Esophagus muscularis mucosa (tissue), 4 donors: Measurements from ENCODE around the gene CACYBP.

Experiments used
- CTCF ChIP-seq, 3 experiments: fragments of 200-600 bp in 2 of 3; fragments of 450-650 bp in 1 of 3; sonication (generic) in 2 of 3; IDR thresholded peaks; one replicate each; pipeline ENCODE4 v1.5.1; 2017 to 2019; ENCODE audit warnings: antibody characterized with exemption in 3 of 3, mild to moderate bottlenecking in 2 of 3, moderate library complexity in 1 of 3
- EP300 ChIP-seq: sonication (generic); formaldehyde crosslinking; IDR thresholded peaks from one replicate; pipeline ENCODE4 v1.6.1; 2017; ENCODE audit warnings: antibody characterized with exemption
- POLR2AphosphoS5 ChIP-seq, 2 donors: sonication (generic); formaldehyde crosslinking; IDR thresholded peaks; one replicate each; pipeline ENCODE4 v1.6.1; 2017; ENCODE audit warnings: antibody characterized with exemption in 2 of 2

DNA sequence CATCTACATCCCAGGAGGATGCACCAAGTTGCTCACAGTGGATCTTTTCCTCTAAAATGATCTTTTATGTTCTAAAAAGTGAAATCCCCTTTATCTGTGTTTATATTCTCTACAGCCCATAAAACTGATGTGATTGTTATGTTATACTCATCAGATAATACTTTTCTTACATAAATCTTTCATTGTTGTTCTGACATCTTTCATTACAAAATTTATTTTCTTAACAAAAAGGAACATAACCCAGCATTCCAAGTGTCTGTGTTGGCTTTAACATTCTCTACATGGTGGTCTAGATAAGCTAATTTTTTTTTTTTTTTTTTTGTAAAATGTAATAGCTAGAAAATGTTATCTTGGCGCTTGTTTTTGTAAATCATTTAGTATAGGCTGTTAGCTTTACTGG is 8.3 kb upstream of the CACYBP start:
- TF ChIP-seq CTCF (IDR thresholded peaks at IDR 0.05) (no peak), POLR2AphosphoS5 (IDR thresholded peaks at IDR 0.05) (no peak), EP300 (no peak)
